Ramos (cell line): ENCODE measurements around the gene PAPOLA.

Experiments
- in situ Hi-C: fragments of 300-500 bp; cut with MboI; formaldehyde crosslinking; loops from one replicate; pipeline ENCODE4 v1.14.3; 2022; ENCODE audit warnings: low sequenced_read_pairs; ENCODE audit not compliant: unreplicated experiment

Gene PAPOLA

DNA sequence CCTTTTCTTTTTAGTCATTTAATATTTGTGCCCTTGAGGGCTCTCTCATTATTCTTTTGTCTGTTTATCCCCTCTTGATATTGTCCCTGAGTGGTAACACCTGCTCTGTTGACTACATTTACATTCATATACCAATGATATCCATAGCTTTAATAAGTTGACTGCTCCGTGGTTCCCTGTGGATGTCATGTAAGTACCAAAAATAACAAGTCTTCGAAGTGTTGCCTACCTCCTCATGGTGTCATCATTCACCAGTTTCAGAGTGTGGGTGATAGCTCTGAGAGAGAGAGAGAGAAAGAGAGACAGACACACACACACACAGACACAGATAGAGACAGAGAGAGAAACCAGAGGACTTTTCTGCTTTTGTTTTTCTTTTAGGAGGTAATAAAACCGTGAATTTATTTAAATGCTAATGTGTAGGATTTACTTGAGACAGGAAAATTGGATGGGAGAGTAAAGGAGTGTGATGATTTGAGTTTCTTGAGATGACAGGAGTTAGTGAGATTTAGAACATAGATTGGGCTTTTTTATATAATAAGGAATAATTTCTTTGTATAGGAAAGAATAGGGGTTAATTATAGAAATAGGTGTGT, 52.2 kb downstream of the PAPOLA start:
- in situ Hi-C loops, result no loop called here

DNA sequence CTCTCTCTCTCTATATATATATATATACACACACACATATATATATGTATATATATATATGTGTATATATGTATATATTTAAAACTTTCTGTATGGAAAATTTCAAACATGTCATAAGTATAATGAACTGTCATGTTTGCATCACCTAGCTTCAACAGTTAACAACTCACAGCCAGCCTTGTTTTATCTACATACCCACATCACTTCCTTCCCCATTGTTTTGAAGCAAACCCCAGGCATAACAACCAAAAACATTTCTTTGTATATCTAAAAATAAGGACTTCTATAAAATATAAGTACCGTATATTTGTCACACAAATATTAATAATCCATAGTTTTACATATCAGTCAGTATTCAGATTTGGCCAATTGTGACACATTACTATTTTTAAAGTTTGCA, 57.4 kb downstream of the PAPOLA start:
- in situ Hi-C loops, result no loop called here

DNA sequence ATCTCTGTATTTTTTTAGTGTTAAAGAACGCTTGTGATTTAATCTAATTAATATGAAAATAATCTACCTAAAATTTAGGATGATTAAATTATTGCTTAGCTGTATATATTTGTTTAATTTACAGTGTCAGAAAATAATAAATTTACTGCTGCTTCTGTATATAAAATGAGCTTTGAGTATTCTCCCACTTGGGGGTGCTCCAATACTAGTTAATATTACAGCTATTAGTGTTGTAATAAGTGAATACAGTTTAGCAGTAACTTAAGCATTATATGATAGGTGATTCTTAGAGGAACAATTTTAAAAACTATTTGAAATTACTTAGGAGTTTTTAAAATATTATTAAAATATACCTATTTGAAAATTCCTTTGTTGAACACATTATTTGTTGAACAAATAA, 62.2 kb downstream of the PAPOLA start:
- in situ Hi-C loops, result no loop called here

DNA sequence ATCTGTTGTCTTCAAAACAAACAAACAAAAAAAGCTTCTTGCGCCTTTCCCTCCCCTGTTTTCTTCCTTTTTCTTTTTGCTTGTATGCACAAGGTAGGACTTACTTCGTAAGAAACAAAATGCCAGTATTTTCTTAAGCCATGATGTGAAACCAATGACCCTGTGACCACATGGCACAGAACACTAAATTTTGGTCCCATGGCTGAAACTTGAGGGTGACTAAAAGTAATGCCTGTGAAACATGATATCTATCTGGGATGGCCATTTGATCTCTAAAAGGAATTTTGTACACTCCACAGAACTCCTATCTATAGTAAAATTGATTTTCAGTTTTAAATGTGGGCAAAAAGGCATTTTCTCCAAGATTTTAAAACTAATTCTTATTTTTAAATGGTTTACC, 63.6 kb downstream of the PAPOLA start:
- in situ Hi-C loops, result no loop called here

DNA sequence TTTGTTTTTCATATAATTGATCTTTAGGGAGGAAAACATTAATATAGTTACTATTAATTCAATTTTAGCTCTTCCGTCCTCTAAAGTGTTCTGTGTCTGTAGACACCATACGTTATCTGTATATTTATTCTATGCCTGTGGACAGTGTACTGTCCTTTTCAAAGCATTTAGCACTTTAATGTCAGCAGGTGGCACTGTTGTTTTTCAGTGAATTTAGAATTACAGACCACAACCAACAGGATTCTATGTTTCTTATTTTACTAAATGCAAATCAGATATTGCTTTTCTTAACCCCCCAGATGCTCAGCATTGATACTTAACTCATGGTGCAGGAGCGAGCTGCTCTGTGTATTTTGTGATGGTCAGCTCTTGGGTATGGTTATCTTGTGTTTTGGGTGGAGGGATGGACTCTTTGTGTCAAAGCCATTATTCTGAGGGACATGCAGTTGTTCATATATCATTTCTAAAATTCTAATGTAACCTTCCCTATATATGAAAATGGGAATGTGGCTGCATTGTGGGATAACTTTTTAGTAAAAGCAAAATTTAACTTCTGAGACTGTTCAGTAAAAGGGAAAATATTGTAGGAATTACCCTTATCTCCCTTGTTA, 65.2 kb downstream of the PAPOLA start:
- in situ Hi-C loops, result no loop called here

DNA sequence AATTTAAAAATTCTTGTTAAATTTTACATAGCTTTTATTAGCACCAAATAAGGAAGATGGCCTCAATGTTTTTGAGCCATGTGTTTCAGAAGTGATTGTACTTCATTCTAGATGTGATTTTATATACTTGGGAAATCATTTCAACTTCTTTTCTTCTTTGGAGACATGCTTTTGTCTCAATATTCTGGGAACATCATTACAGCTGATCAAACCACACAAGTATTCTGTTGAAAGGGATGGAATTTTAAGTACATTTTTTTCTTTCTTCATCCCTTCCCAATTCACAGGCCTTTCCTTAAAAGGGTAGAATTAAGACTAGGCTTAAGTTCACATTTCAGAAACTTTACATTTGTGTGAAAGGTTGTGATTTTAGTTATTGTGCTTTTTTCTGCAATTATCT, 66.4 kb downstream of the PAPOLA start:
- in situ Hi-C loops, result no loop called here

DNA sequence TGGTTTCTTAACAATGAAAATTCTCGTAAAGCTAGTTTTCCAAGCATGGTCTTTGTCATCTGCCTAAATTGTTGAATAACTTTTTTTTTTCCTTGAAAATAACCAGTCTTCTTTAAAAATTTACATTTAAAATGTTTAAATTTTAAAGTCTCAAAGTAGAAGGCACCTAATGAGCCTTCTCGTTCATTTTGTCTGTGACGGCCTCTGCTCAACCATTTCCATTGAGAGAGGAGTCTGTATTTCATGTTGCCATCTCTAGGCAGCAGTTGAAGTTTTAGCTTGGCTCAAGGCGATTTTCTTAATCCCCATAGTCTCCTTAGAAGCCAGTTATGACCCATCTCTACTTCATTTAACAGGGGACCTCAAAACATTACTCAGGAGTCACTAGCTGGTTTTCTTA, 69.1 kb downstream of the PAPOLA start:
- in situ Hi-C loops, result no loop called here

DNA sequence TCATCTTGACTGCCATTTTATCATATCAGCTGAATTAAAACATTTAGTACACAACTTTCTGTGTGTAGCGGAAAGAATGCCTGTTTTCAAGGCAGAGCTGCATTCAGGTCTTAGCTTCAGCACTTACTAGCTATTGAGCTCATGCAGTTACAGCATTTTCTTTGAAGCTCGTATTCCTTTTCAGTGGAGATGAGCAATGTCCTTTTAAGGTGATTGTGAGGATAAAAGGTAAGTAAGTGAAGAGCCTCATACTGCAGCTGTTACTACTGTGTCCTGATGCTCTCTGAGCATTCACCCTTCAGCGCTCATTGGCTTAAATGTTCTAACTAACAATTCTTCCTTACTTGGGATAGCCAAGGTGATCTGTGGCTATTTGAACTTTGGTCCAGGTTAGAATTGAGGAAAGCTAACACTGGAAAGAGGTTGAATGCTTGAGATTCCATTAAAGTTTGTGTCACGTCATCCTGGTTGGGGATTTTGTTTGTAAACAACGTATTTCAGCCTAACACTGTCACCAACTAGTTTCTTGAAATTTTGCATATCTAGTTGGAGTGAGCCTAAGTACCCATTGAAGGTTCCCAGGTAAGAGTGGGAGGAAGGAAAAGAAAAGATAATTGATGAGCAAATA, 71.4 kb downstream of the PAPOLA start:
- in situ Hi-C loops, result no loop called here

DNA sequence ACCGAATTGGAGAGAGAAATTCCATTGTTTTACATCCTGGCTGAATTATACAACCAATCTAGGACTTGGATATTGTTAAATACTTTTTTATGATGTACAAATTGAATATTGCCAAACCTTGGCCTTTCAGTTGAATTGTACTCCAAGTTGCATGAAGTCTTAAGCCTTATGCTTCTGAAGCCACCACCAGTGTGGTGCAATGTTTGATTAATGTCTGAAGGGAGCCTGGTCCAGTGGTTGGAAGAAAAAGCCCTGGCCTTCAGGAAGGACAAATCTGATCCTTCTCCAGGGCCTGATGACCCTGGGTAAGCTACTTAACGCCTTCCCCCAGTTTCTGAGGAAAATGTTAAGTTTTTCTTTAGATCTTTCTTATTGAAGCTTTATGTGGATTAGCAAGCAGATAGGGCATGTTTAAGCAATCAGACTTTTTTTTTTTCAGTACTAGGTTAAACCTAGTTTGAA, 72.0 kb downstream of the PAPOLA start:
- in situ Hi-C loops, result no loop called here

DNA sequence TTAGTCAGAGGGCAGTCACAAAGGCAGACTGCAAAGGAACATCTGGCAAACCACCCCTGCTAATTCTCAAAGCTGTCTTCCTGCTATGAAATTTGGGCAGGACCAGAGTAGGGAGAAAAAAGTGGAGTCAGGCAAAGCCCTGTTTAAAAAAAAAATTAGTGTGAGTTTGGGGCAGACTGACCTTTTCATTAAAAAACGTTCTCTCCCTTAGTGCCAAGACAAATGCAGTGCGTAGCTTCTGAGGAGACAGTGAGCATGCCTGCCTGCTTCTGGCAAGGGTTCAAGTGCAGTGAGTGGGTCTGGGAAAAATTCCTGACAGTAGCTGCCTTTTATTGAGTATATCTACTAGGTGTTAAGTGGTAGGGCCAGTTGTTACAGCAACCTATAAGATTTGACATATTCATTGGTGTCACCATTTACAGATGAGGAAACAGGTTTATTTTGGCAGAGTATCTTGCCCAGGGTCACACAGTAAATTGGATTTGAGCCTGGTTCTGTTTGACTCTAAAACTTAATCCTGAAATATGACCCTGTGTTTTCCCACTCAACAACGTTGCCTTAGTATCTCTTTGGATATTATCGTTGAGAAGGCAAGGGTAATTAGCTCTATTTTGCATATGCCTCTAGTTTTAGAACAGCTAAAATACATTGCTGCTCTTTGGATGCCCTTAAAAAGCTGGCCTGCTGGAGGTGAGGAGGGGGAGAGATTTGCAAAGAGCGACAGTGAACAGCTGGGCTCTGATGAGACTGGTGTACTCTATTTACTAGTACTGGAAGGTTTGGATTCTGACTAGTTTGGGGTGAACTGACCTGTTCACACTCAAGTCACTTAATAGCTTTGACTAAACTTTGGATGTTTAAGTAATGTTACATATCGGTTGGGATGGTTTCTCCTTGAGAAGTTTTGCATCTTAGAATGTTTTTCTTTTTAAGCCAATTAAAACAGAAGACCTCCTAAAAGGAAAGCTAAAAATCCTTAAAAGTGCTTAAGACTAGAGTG, 72.8 kb downstream of the PAPOLA start:
- in situ Hi-C loops, result no loop called here

DNA sequence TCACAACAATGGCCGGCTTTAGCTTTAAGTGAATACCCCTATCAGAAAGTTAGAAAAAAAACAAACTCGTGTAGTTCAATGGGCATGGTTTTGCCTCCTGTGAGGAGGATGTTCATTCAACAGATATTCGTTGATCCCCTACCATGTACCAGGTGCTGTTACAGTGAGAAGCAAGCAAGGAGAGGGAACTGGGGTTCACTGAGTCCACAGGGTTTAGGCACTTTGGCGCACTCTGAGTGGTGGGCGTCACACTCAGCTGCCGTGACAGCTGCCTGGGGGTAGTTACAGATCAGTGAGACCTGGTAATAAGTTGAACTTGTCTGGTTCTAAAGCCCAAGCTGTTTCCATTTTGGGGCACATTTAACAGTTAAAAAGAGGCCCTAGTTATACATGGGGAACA, 74.2 kb downstream of the PAPOLA start:
- in situ Hi-C loops, result no loop called here

DNA sequence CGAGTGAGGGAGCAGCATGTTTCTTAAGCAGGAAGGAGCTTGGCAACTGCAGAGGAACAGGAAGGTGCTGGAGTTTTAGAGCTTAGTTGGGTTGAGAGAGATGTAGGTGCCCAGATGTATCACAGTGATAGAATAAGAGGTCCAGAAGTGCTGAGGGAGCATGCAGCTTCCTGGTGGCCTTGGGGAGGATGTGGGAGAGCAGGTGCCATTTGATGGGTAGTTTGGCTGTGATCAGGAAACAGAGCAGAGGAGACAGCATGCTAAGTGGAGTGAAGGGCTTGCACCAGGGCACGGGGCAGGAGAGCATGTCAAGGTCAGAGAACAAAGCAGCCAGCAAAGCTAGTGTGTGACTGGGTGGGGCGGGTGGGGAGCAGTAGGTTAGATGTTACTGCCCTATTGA, 74.8 kb downstream of the PAPOLA start:
- in situ Hi-C loops, result no loop called here

DNA sequence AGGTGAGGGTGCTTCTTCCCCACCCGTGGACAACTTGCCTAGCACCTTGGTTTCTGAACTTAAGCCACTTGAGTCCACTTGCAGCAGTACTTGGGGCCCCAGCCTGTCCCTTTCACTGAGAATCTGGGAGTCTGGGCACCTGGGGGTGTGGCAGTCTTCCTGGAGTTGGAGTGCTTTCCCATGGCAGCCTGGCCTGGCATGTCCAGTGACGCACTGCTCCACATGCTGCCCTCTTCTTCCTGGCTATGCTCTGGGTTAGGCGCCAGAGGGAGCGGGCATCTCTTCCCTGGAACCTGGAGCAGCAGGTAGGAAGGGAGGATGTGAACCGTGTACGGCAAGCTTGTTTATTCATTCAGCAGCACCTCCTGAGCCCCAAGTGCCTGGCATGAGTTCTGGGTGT, 76.4 kb downstream of the PAPOLA start:
- in situ Hi-C loops, result no loop called here

DNA sequence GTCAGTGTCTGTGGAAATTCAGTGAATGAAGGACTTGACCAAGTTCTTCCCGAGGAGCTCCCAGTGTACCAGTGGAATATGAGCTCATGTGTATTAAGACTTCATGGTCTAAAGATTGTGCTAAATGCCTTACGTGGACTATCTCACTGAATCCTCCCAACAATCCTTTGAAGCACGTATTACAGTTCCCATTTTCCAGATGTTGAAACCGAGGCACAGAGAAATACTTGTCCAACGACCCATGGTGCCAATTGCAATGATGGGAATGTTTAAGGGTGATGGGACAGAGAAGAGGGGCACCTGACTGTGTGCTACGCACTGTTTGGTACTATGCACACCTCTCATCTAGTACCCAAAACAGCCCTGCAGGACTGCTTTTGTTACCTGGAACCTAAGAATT, 77.2 kb downstream of the PAPOLA start:
- in situ Hi-C loops, result no loop called here

DNA sequence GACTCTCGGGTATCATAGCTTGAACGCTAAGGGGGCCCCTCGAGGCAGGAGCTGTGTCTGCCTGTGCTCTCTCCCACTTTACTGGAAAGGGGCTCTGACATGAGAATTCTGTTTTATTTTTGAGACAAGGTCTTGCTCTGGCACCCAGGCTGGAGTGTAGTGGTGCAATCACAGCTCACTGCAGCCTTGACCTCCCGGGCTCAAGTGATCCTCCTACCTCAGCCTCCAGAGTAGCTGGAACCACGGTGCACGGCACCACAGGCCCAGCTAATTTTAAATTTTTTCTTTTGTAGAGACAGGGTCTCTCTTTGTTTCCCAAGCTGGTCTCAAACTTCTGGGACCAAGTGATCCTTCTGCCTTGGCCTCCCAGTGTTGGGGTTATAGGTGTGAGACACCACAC, 77.7 kb downstream of the PAPOLA start:
- in situ Hi-C loops, result no loop called here

DNA sequence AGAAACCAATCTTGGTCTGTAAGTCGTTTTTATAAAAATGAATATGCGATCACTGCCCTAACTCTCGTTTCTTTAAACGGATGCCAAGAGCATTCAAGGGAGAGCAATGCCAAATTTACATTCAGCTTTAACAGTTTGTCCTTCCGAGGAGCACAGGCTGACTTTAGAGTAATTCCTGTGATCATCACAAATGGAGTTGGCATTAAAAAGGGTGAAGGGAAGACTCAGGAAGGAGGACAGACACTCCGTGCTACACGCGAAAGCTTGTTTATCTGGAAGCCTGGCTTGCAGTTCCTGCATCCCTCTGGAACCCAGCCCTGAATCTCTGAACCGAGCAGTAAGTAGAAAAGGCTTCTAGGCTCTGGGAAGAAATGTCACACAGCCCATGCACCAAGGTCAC, 78.4 kb downstream of the PAPOLA start:
- in situ Hi-C loops, result no loop called here

DNA sequence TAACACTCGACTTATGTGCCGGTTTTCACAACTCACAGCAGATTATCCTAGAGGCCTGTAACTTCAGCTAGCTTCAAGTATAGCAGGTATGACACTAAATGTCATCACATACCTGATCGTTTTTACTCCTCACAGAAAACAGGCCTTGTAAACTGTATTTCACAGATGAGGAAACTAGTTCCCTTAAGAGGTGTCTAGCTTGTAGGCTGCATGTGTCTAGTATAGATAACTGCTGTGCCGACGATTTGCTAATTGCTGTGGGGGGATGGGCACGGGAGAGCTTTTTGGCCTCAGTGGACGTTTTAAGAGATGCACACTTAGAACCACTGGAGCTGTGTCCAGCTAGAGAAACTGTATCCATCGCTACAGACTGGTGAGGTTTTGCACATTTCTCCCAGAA, 78.8 kb downstream of the PAPOLA start:
- in situ Hi-C loops, result no loop called here

DNA sequence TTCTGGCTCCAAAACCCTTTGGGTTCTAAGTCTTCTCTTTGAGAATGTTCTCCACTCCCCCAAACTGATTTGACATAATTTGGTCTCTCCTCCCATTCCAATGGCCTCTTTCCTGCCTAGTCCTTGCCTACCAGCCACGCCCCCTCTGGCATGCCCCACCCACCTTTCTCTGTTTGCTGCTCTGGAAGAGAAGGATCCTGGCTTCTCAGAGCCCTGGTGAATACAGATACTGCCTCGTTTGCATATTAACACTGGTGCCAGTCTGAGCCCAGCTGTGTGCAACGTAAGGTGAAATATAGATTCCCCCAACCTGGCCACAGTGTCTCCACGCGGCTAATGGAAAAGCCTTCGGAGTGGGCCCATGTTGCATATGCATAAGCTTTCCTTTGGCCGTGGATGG, 79.7 kb downstream of the PAPOLA start:
- in situ Hi-C loops, result no loop called here

DNA sequence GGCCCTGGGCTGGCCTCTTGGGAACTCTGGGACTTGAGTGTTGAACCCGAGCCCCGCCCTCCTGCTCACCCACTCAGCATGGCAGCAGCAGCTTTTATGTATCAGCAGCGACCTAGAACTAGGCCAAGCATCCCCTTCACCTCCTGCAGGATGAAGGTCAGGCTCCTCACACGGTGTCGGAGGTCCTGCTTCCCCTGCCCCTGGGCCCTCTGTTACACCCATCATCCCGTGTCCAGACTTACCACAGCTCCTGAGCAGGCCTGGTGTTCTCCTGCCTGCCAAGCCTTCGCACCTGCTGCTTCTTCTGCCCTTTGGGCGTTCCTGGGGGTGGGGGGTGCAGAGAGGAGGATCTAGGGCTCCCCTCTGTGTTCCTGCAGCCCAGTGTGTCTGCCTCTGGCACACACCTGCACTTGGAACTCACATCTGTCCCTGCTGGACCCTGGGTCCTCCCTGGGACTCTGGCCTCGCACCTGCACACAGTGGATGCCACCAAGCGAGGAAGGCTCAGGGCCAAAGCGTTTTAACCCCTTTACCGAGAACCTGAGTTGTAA, 80.3 kb downstream of the PAPOLA start:
- in situ Hi-C loops, result no loop called here

DNA sequence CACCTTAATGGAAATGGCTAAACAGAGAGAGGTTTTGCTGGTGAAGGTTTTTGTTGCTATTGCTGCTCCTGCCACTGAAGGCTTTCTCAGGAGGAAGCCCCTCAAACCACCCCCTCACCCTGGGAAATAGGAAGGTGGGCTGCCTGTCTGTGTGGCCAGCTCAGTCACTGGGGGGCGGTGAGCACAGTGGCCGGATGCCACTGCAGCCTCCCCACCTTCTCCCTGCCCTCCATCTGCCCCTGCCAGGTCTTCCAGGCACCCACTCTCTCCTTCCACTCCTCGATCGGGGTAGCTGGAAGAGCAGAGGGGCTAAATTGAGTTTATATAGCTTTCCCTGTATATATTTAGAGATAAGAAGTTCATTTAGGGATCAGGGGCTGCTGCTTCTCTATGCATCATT, 80.8 kb downstream of the PAPOLA start:
- in situ Hi-C loops, result no loop called here
